Measurements from ENCODE around the gene FGD4. TPM values are rescaled to one million over a fixed set of nuclear protein-coding genes. Genes with fewer than 3 reads are reported as not detected.

Gene FGD4
- total and polyA plus RNA-seq, 8 donors, result 18.6 to 38.9 (median 25.5) TPM

DNA sequence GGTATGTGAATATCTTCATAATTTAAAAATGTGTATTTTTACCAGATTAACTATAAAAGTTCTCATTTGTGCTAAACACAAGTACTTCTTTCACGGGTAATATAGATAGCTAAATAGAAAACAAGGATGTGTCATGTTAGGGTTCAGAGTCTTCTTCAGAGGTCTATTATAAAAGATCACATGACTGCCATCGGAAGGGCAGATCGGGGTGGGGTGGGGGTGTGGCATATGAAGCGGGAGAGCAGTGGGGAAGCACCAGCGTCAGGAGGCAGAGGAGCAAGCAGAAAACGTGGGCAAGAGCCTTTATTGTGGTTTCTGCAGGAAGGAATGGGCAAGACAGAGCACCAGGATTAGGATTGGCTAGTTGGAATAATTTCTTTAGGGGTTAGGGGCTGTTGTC, 216.1 kb downstream of the FGD4 start:
- ATAC-seq (no peak), DNase-seq (no peak)
- Histone ChIP-seq H3K27me3 (no peaks in the 10 kb centered on the region), H3K4me3 (no peak overlapping the region), H3K36me3 (peaks cover 0 to 86% of the 10 kb centered on the region in 2 donors), H3K27ac (no peak overlapping the region), H3K4me1 (no peaks in the 10 kb centered on the region), H3K9me3 (no peaks in the 10 kb centered on the region)
- TF ChIP-seq, protein P1, sequence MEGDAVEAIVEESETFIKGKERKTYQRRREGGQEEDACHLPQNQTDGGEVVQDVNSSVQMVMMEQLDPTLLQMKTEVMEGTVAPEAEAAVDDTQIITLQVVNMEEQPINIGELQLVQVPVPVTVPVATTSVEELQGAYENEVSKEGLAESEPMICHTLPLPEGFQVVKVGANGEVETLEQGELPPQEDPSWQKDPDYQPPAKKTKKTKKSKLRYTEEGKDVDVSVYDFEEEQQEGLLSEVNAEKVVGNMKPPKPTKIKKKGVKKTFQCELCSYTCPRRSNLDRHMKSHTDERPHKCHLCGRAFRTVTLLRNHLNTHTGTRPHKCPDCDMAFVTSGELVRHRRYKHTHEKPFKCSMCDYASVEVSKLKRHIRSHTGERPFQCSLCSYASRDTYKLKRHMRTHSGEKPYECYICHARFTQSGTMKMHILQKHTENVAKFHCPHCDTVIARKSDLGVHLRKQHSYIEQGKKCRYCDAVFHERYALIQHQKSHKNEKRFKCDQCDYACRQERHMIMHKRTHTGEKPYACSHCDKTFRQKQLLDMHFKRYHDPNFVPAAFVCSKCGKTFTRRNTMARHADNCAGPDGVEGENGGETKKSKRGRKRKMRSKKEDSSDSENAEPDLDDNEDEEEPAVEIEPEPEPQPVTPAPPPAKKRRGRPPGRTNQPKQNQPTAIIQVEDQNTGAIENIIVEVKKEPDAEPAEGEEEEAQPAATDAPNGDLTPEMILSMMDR (IDR thresholded peaks at IDR 0.05), result no peak
- intact Hi-C loops (cut with DNase I), result no loop called here

DNA sequence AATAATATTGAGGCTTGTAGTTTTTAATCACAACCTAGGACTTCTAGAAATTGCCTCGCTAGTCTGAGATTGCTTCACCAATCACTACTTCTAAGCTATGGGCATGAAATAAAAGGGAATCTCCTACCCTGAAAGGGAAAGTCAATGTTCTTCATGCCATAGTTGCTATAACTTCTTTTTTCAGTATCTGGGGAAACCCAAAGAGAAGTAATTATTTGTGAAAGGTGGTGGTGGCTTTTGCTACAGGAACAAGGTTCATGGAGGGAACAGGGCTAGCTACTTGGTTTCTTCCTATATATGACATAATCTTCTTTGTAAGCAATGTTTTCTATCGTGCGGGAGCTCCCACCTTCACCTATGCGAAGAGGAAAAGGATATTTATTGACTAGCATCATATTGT, 218.2 kb downstream of the FGD4 start:
- no peaks in the 10 kb centered on the region for H3K4me1 ChIP-seq
- peaks cover 0 to 86% of the 10 kb centered on the region in 2 donors for H3K36me3 ChIP-seq
- intact Hi-C loops (cut with DNase I), result no loop called here
- TF ChIP-seq, protein P1 (IDR thresholded peaks at IDR 0.05), result no peak
- H3K4me3 ChIP-seq, result no peak overlapping the region
- no peaks in the 10 kb centered on the region for H3K27me3 ChIP-seq
- no peak for DNase-seq
- no peak for ATAC-seq
- no peaks in the 10 kb centered on the region for H3K9me3 ChIP-seq
- H3K27ac ChIP-seq, result no peak overlapping the region

DNA sequence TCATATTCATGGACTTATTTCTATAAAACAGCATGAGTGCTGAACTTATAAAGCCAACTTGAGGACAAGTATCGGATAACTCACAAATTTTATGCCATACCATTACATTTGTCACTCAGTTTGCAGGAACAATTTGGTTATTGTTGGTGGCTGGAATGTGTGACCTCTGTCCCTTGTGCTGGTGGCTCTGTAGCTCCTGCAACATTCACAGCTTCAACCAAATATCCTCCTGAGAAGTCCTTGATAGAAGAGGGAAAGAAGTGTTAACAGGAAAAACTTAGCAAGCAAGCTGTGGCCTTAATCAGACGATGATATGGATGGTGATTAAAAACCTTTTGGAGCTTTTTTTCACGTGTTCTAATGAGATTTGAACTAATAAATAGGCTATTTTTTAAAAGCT, 218.8 kb downstream of the FGD4 start:
- Histone ChIP-seq H3K4me3 (no peak overlapping the region), H3K36me3 (peaks cover 0 to 86% of the 10 kb centered on the region in 2 donors), H3K27ac (no peak overlapping the region), H3K27me3 (no peaks in the 10 kb centered on the region), H3K4me1 (no peaks in the 10 kb centered on the region), H3K9me3 (no peaks in the 10 kb centered on the region)
- DNase-seq (no peak), ATAC-seq (no peak)
- intact Hi-C loops (cut with DNase I), result no loop called here
- TF ChIP-seq, protein P1 (IDR thresholded peaks at IDR 0.05), result no peak

DNA sequence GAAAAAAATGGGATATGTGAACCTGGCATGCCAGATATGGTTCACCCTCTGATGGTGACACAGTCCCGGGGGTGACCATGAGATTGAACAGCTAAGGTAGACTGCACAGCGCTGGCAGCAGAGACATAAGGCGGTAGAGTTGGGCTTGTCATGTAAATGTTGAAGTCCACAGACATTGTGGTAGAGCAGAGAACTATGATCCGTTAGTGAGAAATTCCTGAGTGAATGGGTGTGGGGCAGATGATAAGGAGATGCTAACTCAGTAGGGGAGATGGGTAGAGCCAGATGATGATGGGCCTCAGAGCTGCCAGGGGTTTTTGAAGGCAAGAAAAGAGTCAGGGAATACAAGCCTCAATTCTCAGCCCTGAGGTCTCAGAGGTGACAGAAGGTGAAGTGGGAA, 228.6 kb downstream of the FGD4 start:
- H3K36me3 ChIP-seq, result peaks cover 0 to 85% of the 10 kb centered on the region in 2 donors
- H3K4me1 ChIP-seq, result no peaks in the 10 kb centered on the region
- DNase-seq, result no peak
- TF ChIP-seq, protein P1 (IDR thresholded peaks at IDR 0.05), result no peak
- H3K27ac ChIP-seq, result no peak overlapping the region
- H3K4me3 ChIP-seq, result no peak overlapping the region
- H3K9me3 ChIP-seq, result no peaks in the 10 kb centered on the region
- no peak for ATAC-seq
- H3K27me3 ChIP-seq, result no peaks in the 10 kb centered on the region
- intact Hi-C loops (cut with DNase I), result no loop called here

DNA sequence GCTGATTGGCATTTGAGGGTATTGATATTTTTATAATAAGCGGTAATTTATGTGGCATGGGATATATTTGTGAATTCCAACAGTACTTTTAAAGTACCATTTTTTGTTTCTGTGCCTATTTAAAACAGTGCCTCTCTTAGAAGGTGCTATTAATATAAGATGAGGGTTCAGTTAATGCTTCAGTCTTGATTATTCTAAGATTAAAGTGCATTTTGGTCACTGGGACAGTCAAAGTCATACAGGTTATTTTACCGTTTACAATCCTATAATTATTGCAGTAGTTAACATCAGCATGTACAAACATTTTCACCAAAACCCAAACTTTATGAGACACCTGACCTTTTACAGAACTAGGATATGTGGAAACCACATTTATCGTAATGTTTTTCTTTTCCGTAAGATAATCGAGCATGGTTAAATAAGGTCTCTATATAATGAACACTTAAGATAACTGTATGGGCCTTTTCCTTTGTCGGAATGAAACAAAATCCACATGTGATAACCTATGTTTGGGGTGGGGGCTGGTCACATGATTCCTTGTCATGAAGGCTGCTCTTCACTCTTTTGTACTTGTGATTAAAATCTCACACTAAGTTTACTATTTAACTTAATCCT, 242.0 kb downstream of the FGD4 start:
- no peak for ATAC-seq
- Histone ChIP-seq H3K27ac (no peak overlapping the region), H3K27me3 (no peaks in the 10 kb centered on the region), H3K4me3 (no peak overlapping the region), H3K36me3 (peaks cover 0 to 92% of the 10 kb centered on the region in 2 donors), H3K4me1 (no peaks in the 10 kb centered on the region), H3K9me3 (no peaks in the 10 kb centered on the region)
- TF ChIP-seq, protein P1 (IDR thresholded peaks at IDR 0.05), result no peak
- DNase-seq, result no peak
- intact Hi-C loops (cut with DNase I), result no loop called here

Measured in left lung (tissue), 10 donors.